GM06990 (cell line): ENCODE data around the gene SPDEF.

ENCODE experiments used
- DNase-seq: peaks from one replicate; pipeline ENCODE4 v3.0.0-alpha.2; 2011; ENCODE audit not compliant: insufficient read length; ENCODE audit errors: extremely low read depth
- H3K27me3 ChIP-seq: replicated peaks from 2 replicates; pipeline ENCODE4 v1.6.0; 2011; ENCODE audit warnings: low read length; ENCODE audit not compliant: control insufficient read depth, insufficient read depth
- H3K36me3 ChIP-seq: 2 replicates; pipeline ENCODE4 v1.5.1; 2011; ENCODE audit warnings: low read length; ENCODE audit not compliant: control insufficient read depth, insufficient read depth
- H3K4me3 ChIP-seq: replicated peaks from 2 replicates; pipeline ENCODE4 v1.5.1; 2011; ENCODE audit warnings: low read depth, mild to moderate bottlenecking, control low read depth, low read length
- TF ChIP-seq, protein P1 (sequence below): IDR thresholded peaks from 2 replicates; pipeline ENCODE4 v1.5.1; 2011; ENCODE audit warnings: low read length, control low read depth, mild to moderate bottlenecking, inconsistent platforms; ENCODE audit not compliant: insufficient read depth, poor library complexity, severe bottlenecking

Gene SPDEF

DNA sequence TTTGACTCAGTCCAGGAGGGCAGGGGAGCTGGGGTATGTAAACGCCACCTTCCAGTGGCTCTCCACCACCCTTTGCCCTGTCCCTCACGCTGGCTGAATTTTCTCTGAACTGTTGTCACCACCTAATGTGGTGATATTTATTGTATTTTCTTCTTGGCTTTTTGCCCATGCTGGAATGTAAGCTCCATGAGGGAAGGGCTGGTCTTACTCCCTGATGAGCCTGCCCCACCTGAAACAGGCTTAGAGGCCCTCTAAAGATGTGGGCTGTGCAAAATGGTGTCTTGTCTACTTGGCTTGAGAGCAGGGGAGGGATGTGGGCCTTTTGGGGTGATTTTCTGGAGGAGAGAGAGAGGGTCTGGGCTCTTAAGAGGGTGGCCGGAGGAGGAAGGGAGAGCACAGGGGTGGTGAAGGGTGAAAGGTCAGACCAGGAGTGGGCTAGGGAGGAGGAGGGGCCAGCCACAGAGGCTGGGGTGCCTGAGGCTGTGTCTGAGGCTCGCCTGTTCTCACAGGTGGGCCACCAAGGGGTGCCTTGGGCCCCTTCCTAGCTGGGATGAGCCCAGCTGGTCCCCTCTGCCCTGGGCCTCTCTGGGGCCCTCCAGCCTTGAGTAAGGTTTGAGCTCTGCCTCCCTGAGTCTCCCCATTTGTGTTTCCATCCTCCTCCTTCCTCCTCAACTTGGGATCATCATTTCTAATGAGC is 37.3 kb downstream of the SPDEF start:
- no peak overlapping the region for H3K4me3 ChIP-seq
- TF ChIP-seq, protein P1, sequence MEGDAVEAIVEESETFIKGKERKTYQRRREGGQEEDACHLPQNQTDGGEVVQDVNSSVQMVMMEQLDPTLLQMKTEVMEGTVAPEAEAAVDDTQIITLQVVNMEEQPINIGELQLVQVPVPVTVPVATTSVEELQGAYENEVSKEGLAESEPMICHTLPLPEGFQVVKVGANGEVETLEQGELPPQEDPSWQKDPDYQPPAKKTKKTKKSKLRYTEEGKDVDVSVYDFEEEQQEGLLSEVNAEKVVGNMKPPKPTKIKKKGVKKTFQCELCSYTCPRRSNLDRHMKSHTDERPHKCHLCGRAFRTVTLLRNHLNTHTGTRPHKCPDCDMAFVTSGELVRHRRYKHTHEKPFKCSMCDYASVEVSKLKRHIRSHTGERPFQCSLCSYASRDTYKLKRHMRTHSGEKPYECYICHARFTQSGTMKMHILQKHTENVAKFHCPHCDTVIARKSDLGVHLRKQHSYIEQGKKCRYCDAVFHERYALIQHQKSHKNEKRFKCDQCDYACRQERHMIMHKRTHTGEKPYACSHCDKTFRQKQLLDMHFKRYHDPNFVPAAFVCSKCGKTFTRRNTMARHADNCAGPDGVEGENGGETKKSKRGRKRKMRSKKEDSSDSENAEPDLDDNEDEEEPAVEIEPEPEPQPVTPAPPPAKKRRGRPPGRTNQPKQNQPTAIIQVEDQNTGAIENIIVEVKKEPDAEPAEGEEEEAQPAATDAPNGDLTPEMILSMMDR = no peak
- no peaks in the 10 kb centered on the region for H3K36me3 ChIP-seq
- no peak for DNase-seq
- no peaks in the 10 kb centered on the region; the same call in 1 of the 2 replicates for H3K27me3 ChIP-seq

DNA sequence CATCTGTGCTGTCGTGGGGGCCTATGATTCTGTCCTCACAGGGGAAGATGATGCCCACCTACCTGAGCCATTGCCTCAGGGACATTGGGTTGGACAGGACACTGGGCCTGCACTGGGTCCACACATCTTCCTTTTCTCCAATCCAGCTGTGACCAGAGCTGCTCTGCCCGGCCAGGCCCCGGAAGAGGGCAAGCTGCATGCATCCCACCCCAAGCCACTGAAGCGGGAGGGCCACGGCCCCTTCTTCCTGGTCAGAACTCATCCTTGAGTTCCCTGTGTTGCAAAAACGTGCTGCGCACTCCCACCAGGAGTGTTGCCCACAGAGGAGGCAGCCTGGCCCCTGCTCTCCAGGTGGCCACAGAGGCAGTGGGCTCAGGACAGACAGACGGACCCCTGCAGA is 38.2 kb downstream of the SPDEF start:
- Histone ChIP-seq H3K27me3 (no peaks in the 10 kb centered on the region; the same call in 1 of the 2 replicates), H3K4me3 (no peak overlapping the region), H3K36me3 (no peaks in the 10 kb centered on the region)
- no peak for DNase-seq
- TF ChIP-seq, protein P1 = no peak

DNA sequence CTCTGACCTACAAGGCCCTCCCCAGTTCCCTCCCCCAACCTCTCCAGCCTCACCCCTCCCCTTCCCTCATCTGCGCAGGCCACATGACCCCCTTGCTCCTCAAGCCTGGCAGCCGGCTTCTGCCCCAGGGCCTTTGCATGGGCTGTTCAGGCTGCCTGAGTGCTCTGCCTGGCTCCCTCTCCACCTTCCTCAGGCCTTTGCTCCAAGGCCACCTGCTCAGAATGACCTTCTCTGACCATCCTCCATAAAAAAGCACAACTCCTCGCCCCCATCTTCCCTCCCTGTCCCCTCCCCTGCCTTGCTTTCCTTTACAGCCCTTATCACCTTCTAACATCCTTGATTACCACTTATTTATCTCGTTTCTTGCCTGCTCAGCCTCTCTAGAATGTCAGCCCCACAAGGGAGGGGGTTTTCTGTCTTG is 38.7 kb downstream of the SPDEF start:
- DNase-seq = no peak
- Histone ChIP-seq H3K36me3 (no peaks in the 10 kb centered on the region), H3K4me3 (no peak overlapping the region), H3K27me3 (no peaks in the 10 kb centered on the region; the same call in 1 of the 2 replicates)
- TF ChIP-seq, protein P1 = no peak

DNA sequence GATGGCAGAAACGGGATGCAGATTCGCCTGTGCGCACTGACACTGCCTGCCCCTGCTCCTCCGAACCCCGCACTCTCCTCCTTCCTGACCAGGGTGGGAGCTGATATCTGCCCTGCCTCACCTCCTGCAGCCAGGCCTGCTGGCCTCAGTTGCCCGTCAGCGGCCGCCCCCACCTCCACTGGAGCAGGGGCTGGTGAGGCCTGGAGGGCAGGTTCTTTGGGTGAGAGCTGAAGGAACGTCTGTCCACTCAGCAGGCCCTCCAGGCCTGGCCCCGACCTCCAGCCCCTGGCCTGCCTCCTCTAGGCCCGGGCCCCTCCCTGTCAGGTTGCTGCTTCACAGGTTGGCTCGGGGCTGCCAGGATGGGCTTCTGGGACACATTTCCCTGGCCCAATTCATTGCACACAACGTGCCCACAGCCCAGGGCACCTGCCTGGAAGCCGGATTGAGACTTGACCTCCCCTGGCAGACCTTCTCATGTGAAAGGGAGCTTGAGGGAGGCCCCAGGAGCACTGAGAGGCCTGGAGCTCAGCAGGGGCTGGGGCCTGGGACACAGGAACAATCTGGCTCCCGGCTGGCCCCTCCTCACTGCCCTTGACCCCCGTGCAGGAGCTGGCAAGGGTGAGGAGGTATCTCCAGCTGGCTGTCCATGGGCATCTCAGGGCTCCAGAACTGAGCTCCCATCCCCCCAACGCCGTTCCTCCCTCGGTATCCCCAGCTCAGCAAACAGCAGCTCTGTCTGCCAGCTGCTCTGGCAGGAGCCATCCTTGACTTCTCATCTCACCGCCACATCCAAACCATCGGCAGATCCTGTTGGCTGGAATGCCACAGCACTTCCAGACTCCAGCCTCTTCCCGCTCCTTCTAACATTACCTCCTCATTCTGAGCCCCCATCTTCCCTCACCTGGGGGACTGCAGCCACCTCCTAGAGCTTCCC is 39.5 kb downstream of the SPDEF start:
- Histone ChIP-seq H3K27me3 (no peaks in the 10 kb centered on the region; the same call in 1 of the 2 replicates), H3K36me3 (no peaks in the 10 kb centered on the region), H3K4me3 (no peak overlapping the region)
- DNase-seq = no peak
- TF ChIP-seq, protein P1 = no peak

DNA sequence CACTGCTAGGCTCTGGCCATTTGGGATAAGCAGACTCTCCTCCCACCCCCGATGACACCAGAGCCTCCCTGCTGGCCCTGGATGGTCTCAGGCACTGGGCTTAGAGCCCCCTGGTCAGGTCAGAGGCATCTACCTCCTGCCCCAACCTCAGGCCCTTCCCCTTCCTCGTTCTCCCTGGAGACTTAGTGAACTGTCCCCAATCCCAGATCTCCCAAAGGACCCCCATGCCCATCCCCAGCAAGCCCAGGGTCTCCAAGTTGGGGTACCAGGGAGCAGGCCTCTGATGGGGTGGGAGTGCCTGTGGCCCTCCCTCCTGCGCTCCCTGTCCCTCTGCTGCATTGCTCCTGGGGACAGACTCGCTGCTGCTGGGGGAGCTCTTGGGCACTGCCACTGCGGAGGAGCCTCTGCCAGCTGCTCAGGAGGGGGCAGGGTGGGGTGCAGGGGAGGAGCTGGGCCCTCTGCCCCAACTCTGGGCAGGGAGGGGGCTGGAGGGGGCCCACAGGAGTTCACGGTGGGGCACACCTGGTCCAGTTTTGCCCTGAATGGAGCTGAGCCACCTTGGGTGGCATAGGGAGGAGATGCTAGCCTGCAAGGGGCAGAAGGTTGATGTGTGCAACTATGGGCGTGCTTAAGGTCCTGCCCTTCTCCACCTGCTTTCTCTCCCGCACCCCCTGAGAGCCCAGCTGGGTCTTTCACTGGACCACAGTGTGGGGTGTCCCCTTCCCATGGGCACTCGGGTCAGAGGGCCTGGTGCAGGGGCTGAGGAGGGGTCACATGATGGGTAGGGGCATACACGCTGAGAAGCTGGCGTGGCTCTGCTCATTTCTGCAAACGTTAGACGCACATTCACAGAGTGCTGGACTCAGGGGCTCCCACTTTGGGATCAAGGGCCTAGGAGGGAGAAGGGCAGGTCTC is 40.4 kb downstream of the SPDEF start:
- TF ChIP-seq, protein P1 = no peak
- no peaks in the 10 kb centered on the region for H3K36me3 ChIP-seq
- no peak overlapping the region for H3K4me3 ChIP-seq
- DNase-seq = no peak
- no peaks in the 10 kb centered on the region; the same call in 1 of the 2 replicates for H3K27me3 ChIP-seq
